ENCODE measurements around the gene KCNH8.

Gene KCNH8

GRCh38 chr3:19485267-19485666 is 337.0 kb downstream of the KCNH8 start:
- no peak for DNase-seq (ENCODE audit: low read depth in 2 of 2)

- DNase-seq (ENCODE audit: low read depth in 2 of 2): no peak
Observed at GRCh38 chr3:19487386-19487785, 339.1 kb downstream of the KCNH8 start.

GRCh38 chr3:19488939-19489338 is 340.6 kb downstream of the KCNH8 start:
- no peak for DNase-seq (ENCODE audit: low read depth in 2 of 2)

- no peak for DNase-seq (ENCODE audit: low read depth in 2 of 2)
Observed at GRCh38 chr3:19489936-19490335, 341.6 kb downstream of the KCNH8 start.

- DNase-seq (ENCODE audit: low read depth in 2 of 2): no peak
Observed at GRCh38 chr3:19506171-19506570, 357.9 kb downstream of the KCNH8 start.

- DNase-seq (ENCODE audit: low read depth in 2 of 2): no peak
Observed at GRCh38 chr3:19522305-19522704, 374.0 kb downstream of the KCNH8 start.

- no peak for DNase-seq (ENCODE audit: low read depth in 2 of 2)
Observed at GRCh38 chr3:19526071-19526470, 377.8 kb downstream of the KCNH8 start.

GRCh38 chr3:19527746-19528145 is 379.4 kb downstream of the KCNH8 start:
- no peak for DNase-seq (ENCODE audit: low read depth in 2 of 2)

GRCh38 chr3:19531426-19531825 is 383.1 kb downstream of the KCNH8 start:
- DNase-seq (ENCODE audit: low read depth in 2 of 2): no peak

- no peak for DNase-seq (ENCODE audit: low read depth in 2 of 2)
Observed at GRCh38 chr3:19539518-19540392, 391.4 kb downstream of the KCNH8 start.

GRCh38 chr3:19540464-19540863 is 392.2 kb downstream of the KCNH8 start:
- no peak for DNase-seq (ENCODE audit: low read depth in 2 of 2)

GRCh38 chr3:19541284-19541683 is 393.0 kb downstream of the KCNH8 start:
- DNase-seq (ENCODE audit: low read depth in 2 of 2): no peak

GRCh38 chr3:19543212-19543841 is 395.0 kb downstream of the KCNH8 start:
- no peak for DNase-seq (ENCODE audit: low read depth in 2 of 2)

- DNase-seq (ENCODE audit: low read depth in 2 of 2): no peak
Observed at GRCh38 chr3:19547665-19548464, 399.6 kb downstream of the KCNH8 start.

GRCh38 chr3:19559724-19560442 is 411.6 kb downstream of the KCNH8 start:
- no peak for DNase-seq (ENCODE audit: low read depth in 2 of 2)

- DNase-seq (ENCODE audit: low read depth in 2 of 2): no peak
Observed at GRCh38 chr3:19573644-19574043, 425.3 kb downstream of the KCNH8 start.

- DNase-seq (ENCODE audit: low read depth in 2 of 2): no peak
Observed at GRCh38 chr3:19574268-19574667, 426.0 kb downstream of the KCNH8 start.

GRCh38 chr3:19576343-19576742 is 428.0 kb downstream of the KCNH8 start:
- DNase-seq (ENCODE audit: low read depth in 2 of 2): no peak

Data from stimulated activated CD8-positive, alpha-beta memory T cell treated with anti-CD3 and anti-CD28 coated beads, Interleukin-15, amount 100 ng/mL, for 4 hours (primary cell).